Measurements from ENCODE around the gene KATNB1.

KATNB1 gene

DNA sequence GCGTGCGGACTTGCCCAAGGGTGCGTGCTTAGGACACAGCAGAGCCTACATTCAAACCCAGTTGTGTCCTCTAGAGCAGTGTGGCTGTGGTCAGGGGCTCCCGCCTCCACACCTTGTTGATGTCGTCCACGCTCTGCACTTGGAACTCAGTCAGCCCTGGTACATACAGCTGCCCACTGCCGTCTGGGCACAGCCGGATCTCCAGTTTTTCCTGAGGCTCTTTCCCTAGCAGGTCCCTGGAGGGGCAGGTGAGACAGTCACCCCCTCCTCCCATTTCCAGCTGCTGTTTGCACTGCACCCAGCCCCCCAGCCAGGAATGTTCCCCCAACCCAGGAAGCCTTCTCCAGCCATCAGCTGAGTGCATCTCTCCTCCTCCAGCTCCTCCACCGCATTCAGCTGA lies 25.7 kb downstream of the KATNB1 start:
- ATAC-seq, result no peak

DNA sequence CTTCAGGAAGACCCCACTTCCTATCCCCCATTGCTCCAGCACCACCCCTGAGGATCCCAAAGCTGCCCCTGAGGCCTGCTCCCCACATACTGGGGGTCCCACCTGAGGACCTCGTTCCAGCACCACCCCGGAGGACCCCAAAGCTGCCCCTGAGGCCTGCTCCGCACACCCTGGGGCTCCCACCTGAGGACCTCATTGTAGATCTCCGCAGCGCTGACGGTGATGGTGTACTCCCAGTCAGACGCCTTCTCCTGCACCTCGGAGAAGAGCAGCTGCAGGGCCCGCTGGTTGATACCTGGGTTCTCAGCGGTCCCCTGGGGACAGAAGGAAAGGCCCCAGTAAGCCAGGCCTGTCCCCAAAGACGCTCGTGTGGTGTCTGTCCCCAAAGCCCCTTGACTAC lies 26.4 kb downstream of the KATNB1 start:
- ATAC-seq, result no peak
- TF ChIP-seq CSDC2 (CRISPR knock-in tag; IDR thresholded peaks at IDR 0.05) (no peak), ZNF70 (CRISPR knock-in tag; IDR thresholded peaks at IDR 0.05) (no peak)
- TF ChIP-seq, protein P1, sequence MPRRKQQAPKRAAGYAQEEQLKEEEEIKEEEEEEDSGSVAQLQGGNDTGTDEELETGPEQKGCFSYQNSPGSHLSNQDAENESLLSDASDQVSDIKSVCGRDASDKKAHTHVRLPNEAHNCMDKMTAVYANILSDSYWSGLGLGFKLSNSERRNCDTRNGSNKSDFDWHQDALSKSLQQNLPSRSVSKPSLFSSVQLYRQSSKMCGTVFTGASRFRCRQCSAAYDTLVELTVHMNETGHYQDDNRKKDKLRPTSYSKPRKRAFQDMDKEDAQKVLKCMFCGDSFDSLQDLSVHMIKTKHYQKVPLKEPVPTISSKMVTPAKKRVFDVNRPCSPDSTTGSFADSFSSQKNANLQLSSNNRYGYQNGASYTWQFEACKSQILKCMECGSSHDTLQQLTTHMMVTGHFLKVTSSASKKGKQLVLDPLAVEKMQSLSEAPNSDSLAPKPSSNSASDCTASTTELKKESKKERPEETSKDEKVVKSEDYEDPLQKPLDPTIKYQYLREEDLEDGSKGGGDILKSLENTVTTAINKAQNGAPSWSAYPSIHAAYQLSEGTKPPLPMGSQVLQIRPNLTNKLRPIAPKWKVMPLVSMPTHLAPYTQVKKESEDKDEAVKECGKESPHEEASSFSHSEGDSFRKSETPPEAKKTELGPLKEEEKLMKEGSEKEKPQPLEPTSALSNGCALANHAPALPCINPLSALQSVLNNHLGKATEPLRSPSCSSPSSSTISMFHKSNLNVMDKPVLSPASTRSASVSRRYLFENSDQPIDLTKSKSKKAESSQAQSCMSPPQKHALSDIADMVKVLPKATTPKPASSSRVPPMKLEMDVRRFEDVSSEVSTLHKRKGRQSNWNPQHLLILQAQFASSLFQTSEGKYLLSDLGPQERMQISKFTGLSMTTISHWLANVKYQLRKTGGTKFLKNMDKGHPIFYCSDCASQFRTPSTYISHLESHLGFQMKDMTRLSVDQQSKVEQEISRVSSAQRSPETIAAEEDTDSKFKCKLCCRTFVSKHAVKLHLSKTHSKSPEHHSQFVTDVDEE (CRISPR knock-in tag; IDR thresholded peaks at IDR 0.05), result no peak

More for the DNA sequence above, 25.7 kb downstream of the KATNB1 start:
- TF ChIP-seq OSR1 (CRISPR knock-in tag; IDR thresholded peaks at IDR 0.05), result no peak
- TF ChIP-seq, protein P2, sequence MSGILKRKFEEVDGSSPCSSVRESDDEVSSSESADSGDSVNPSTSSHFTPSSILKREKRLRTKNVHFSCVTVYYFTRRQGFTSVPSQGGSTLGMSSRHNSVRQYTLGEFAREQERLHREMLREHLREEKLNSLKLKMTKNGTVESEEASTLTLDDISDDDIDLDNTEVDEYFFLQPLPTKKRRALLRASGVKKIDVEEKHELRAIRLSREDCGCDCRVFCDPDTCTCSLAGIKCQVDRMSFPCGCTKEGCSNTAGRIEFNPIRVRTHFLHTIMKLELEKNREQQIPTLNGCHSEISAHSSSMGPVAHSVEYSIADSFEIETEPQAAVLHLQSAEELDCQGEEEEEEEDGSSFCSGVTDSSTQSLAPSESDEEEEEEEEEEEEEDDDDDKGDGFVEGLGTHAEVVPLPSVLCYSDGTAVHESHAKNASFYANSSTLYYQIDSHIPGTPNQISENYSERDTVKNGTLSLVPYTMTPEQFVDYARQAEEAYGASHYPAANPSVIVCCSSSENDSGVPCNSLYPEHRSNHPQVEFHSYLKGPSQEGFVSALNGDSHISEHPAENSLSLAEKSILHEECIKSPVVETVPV (CRISPR knock-in tag; IDR thresholded peaks at IDR 0.05), result no peak
- TF ChIP-seq ZNF565 (CRISPR knock-in tag; conservative IDR thresholded peaks at IDR 0.05; ENCODE audit: low read depth), result no peak
- TF ChIP-seq TCF4 (CRISPR knock-in tag; IDR thresholded peaks at IDR 0.05; ENCODE audit: borderline replicate concordance), result no peak
- TF ChIP-seq, protein P3, sequence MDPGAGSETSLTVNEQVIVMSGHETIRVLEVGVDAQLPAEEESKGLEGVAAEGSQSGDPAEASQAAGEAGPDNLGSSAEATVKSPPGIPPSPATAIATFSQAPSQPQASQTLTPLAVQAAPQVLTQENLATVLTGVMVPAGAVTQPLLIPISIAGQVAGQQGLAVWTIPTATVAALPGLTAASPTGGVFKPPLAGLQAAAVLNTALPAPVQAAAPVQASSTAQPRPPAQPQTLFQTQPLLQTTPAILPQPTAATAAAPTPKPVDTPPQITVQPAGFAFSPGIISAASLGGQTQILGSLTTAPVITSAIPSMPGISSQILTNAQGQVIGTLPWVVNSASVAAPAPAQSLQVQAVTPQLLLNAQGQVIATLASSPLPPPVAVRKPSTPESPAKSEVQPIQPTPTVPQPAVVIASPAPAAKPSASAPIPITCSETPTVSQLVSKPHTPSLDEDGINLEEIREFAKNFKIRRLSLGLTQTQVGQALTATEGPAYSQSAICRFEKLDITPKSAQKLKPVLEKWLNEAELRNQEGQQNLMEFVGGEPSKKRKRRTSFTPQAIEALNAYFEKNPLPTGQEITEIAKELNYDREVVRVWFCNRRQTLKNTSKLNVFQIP (CRISPR knock-in tag; IDR thresholded peaks at IDR 0.05; ENCODE audit: borderline replicate concordance, low read depth), result no peak
- TF ChIP-seq PPARA (CRISPR knock-in tag; IDR thresholded peaks at IDR 0.05; ENCODE audit: borderline replicate concordance), result no peak
- no peak for TF ChIP-seq CSDC2 (CRISPR knock-in tag; IDR thresholded peaks at IDR 0.05)
- TF ChIP-seq ARNTL (CRISPR knock-in tag; IDR thresholded peaks at IDR 0.05; ENCODE audit: borderline replicate concordance, low read depth), result no peak
- no peak for TF ChIP-seq ZC3H10 (CRISPR knock-in tag; IDR thresholded peaks at IDR 0.05)
- no peak for TF ChIP-seq SNAI2 (CRISPR knock-in tag; IDR thresholded peaks at IDR 0.05)
- no peak for TF ChIP-seq ZNF8 (CRISPR knock-in tag; IDR thresholded peaks at IDR 0.05)
- TF ChIP-seq RARB (CRISPR knock-in tag; IDR thresholded peaks at IDR 0.05), result no peak
- TF ChIP-seq, protein P1 (CRISPR knock-in tag; IDR thresholded peaks at IDR 0.05), result no peak
- no peak for TF ChIP-seq ZFP3 (CRISPR knock-in tag; IDR thresholded peaks at IDR 0.05)
- TF ChIP-seq, protein P4, sequence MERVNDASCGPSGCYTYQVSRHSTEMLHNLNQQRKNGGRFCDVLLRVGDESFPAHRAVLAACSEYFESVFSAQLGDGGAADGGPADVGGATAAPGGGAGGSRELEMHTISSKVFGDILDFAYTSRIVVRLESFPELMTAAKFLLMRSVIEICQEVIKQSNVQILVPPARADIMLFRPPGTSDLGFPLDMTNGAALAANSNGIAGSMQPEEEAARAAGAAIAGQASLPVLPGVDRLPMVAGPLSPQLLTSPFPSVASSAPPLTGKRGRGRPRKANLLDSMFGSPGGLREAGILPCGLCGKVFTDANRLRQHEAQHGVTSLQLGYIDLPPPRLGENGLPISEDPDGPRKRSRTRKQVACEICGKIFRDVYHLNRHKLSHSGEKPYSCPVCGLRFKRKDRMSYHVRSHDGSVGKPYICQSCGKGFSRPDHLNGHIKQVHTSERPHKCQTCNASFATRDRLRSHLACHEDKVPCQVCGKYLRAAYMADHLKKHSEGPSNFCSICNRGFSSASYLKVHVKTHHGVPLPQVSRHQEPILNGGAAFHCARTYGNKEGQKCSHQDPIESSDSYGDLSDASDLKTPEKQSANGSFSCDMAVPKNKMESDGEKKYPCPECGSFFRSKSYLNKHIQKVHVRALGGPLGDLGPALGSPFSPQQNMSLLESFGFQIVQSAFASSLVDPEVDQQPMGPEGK (CRISPR knock-in tag; IDR thresholded peaks at IDR 0.05; ENCODE audit: borderline replicate concordance), result no peak
- TF ChIP-seq GLIS3 (CRISPR knock-in tag; IDR thresholded peaks at IDR 0.05), result no peak
- no peak for TF ChIP-seq ISL1 (CRISPR knock-in tag; IDR thresholded peaks at IDR 0.05)
- TF ChIP-seq ZNF70 (CRISPR knock-in tag; IDR thresholded peaks at IDR 0.05), result no peak
- TF ChIP-seq ESRRG (CRISPR knock-in tag; IDR thresholded peaks at IDR 0.05), result no peak
- no peak for TF ChIP-seq TOX (CRISPR knock-in tag; IDR thresholded peaks at IDR 0.05; ENCODE audit: borderline replicate concordance)
